HepG2 (cell line): Measurements from ENCODE around the gene MRPS11. TPM values are rescaled to one million over a fixed set of nuclear protein-coding genes. Genes with fewer than 3 reads are reported as not detected.

ENCODE experiments used
- ARHGAP35 ChIP-seq: sonication (generic); formaldehyde crosslinking; IDR thresholded peaks from 2 replicates; pipeline ENCODE4 v1.9.0; 2022; ENCODE audit warnings: mild to moderate bottlenecking, inconsistent platforms, moderate library complexity, missing genetic modification reagents, borderline replicate concordance
- E2F5 ChIP-seq: sonication (generic); formaldehyde crosslinking; conservative IDR thresholded peaks from 2 replicates; pipeline ENCODE4 v1.4.0; 2020; ENCODE audit warnings: missing genetic modification reagents
- FOXM1 ChIP-seq: sonication (generic); formaldehyde crosslinking; IDR thresholded peaks from 2 replicates; pipeline ENCODE4 v1.5.0; 2020; ENCODE audit warnings: missing genetic modification reagents
- HNRNPH1 ChIP-seq: fragments of 200-400 bp; formaldehyde crosslinking; optimal IDR thresholded peaks from 2 replicates; pipeline ENCODE3; 2017; ENCODE audit warnings: mild to moderate bottlenecking, low read depth, low read length
- HNRNPUL1 ChIP-seq: fragments of 200-400 bp; formaldehyde crosslinking; IDR thresholded peaks from 2 replicates; pipeline ENCODE4 v1.6.1; 2017; ENCODE audit warnings: low read depth, mild to moderate bottlenecking, low read length, moderate library complexity
- KDM1A ChIP-seq: IDR thresholded peaks from 2 replicates; pipeline ENCODE4 v1.6.1; 2016; ENCODE audit warnings: missing compliant biosample characterization
- NCOR1 ChIP-seq: fragments of 200-600 bp; sonication (generic); IDR thresholded peaks from 2 replicates; pipeline ENCODE4 v1.7.0; 2017; ENCODE audit warnings: antibody characterized with exemption, low read length, borderline replicate concordance
- PBX3 ChIP-seq: sonication (generic); formaldehyde crosslinking; IDR thresholded peaks from 2 replicates; pipeline ENCODE4 v1.8.1; 2023; ENCODE audit warnings: missing genetic modification reagents, inconsistent platforms, borderline replicate concordance
- POGZ ChIP-seq: sonication (generic); formaldehyde crosslinking; IDR thresholded peaks from 2 replicates; pipeline ENCODE4 v1.4.0; 2020; ENCODE audit warnings: mild to moderate bottlenecking, missing genetic modification reagents
- POLR2AphosphoS2 ChIP-seq: IDR thresholded peaks from 2 replicates; pipeline ENCODE4 v1.6.1; 2011; ENCODE audit warnings: low read depth, low read length, improper control_type of control experiment
- REST ChIP-seq, 2 experiments: IDR thresholded peaks; 2 replicates each; pipeline ENCODE4 v1.6.1; 2011 to 2012; ENCODE audit warnings: low read length in 2 of 2, borderline replicate concordance in 1 of 2, low read depth in 1 of 2, mild to moderate bottlenecking in 1 of 2, moderate library complexity in 1 of 2
- ZNF20 ChIP-seq: sonication (generic); formaldehyde crosslinking; IDR thresholded peaks from 2 replicates; pipeline ENCODE4 v1.4.0; 2020; ENCODE audit warnings: mild to moderate bottlenecking, moderate library complexity, missing genetic modification reagents
- ZNF484 ChIP-seq: sonication (generic); formaldehyde crosslinking; IDR thresholded peaks from 2 replicates; pipeline ENCODE4 v1.5.1; 2020; ENCODE audit warnings: mild to moderate bottlenecking, low read depth, missing genetic modification reagents, borderline replicate concordance
- ZNF530 ChIP-seq: sonication (generic); formaldehyde crosslinking; IDR thresholded peaks from 2 replicates; pipeline ENCODE4 v1.5.0; 2020; ENCODE audit warnings: low read depth, mild to moderate bottlenecking, missing genetic modification reagents
- ZNF678 ChIP-seq: sonication (generic); formaldehyde crosslinking; IDR thresholded peaks from 2 replicates; pipeline ENCODE4 v1.4.0; 2020; ENCODE audit warnings: mild to moderate bottlenecking, missing genetic modification reagents
- ZNF776 ChIP-seq: sonication (generic); formaldehyde crosslinking; IDR thresholded peaks from 2 replicates; pipeline ENCODE4 v1.4.0; 2020; ENCODE audit warnings: mild to moderate bottlenecking, missing genetic modification reagents
- ZSCAN29 ChIP-seq: sonication (generic); formaldehyde crosslinking; conservative IDR thresholded peaks from 2 replicates; pipeline ENCODE4 v1.4.0; 2020; ENCODE audit warnings: mild to moderate bottlenecking, missing genetic modification reagents
- ZXDC ChIP-seq: sonication (generic); formaldehyde crosslinking; IDR thresholded peaks from 2 replicates; pipeline ENCODE4 v1.5.0; 2020; ENCODE audit warnings: mild to moderate bottlenecking, missing genetic modification reagents
- polyA plus RNA-seq, 8 experiments: library from polyadenylated mRNA; depleted of rRNA in 3 of 8; stranded (reverse) in 7 of 8; unstranded in 1 of 8; fragments of >200 nt; fragmentation: Illumina TruSeq in 4 of 8; extraction: Trizol in 4 of 8; gene quantifications; 2 replicates each; pipeline versions ENCODE4 v1.2.1 to v1.2.3, GENCODE V29; 2011 to 2016; ENCODE audit warnings: low read depth in 4 of 8, missing spikeins in 1 of 8, mixed read lengths in 1 of 8; ENCODE audit not compliant: insufficient read depth in 1 of 8
- total RNA-seq, 5 experiments: library from RNA; depleted of rRNA; stranded (reverse); fragments of >200 nt; fragmentation: Illumina TruSeq; extraction: Trizol; gene quantifications; 2 replicates each; pipeline ENCODE4 v1.2.3, GENCODE V29; 2016; ENCODE audit warnings: low read depth in 1 of 5

Gene MRPS11
- total and polyA plus RNA-seq, 2 of the 13 experiments (the other 11 are each of a cell fraction or from before 2014, with no cell fraction given) = 50.1 to 72.7 TPM

GRCh38 chr15:88463870-88464532 is 3.5 kb upstream of the MRPS11 start (continued):
- no peak for TF ChIP-seq PBX3 (CRISPR knock-in tag)
- TF ChIP-seq HNRNPUL1 = no peak
- no peak for TF ChIP-seq NCOR1
- no peak for TF ChIP-seq POLR2AphosphoS2
- no peak for TF ChIP-seq ZNF530
- no peak for TF ChIP-seq ZNF484 (CRISPR knock-in tag)
- no peak for TF ChIP-seq KDM1A (CRISPR knock-in tag)
- no peak for TF ChIP-seq ZNF776 (CRISPR knock-in tag)
- TF ChIP-seq ZNF20 (CRISPR knock-in tag) = no peak
- TF ChIP-seq E2F5 (CRISPR knock-in tag) = no peak
- TF ChIP-seq ZXDC (CRISPR knock-in tag) = no peak
- no peak for TF ChIP-seq ZSCAN29 (CRISPR knock-in tag)
- no peak for TF ChIP-seq REST (IDR thresholded peaks at IDR 0.05; ENCODE audit: borderline replicate concordance in 1 of 2, low read depth in 1 of 2, low read length in 2 of 2)
- no peak for TF ChIP-seq ZNF678
- no peak for TF ChIP-seq POGZ
- TF ChIP-seq ARHGAP35 (CRISPR knock-in tag) = no peak
- TF ChIP-seq HNRNPH1 = no peak
- TF ChIP-seq FOXM1 (CRISPR knock-in tag) = no peak
